HG03175 (cell line): ENCODE measurements around the gene G2E3.
A peak's percentile ranks its signal among the peaks of the same experiment; 100 is the strongest.
"Not testable (repeated sequence)": the region's sequence is repeated elsewhere in the genome, so short reads cannot be mapped to it uniquely, and the experiment has no call there.

Experiments used
- ATAC-seq: cut with Tn5 transposase; IDR thresholded peaks from one replicate; pipeline ENCODE4 v1.9.1; 2021; ENCODE audit warnings: mild to moderate bottlenecking, moderate library complexity; ENCODE audit not compliant: unreplicated experiment

Gene G2E3

DNA sequence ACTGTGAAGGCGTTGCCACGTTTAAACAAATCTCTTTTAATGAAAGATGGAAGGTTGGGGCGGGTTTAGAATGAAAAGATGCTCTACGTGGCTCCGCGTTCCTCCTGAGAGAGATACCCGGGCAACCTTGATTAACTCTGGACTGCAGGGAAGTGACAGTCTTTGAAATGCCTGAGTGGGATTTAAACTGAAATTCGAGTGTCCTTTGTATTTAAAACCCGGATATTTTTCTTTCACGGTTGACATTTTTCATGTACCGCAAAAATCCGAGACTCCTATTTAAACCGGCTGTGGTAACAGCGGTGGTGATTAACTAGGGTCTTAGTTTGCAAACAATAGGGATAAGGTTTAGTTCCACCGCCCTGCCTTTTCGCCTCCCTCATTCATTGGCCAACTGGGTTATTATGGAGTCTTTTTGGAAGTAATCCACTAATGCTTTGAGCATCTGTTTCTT, 707 bp downstream of the G2E3 start:
- peak; percentile 12 for ATAC-seq

GRCh38 chr14:30560581-30560980, 1.6 kb downstream of the G2E3 start:
- no peak for ATAC-seq

- no peak for ATAC-seq
These were observed 5.4 kb downstream of the G2E3 start for GRCh38 chr14:30564235-30564867.

GRCh38 chr14:30564868-30565248, 5.9 kb downstream of the G2E3 start:
- no peak for ATAC-seq

- ATAC-seq = no peak
These were observed 10.4 kb downstream of the G2E3 start for GRCh38 chr14:30569216-30569902.

DNA sequence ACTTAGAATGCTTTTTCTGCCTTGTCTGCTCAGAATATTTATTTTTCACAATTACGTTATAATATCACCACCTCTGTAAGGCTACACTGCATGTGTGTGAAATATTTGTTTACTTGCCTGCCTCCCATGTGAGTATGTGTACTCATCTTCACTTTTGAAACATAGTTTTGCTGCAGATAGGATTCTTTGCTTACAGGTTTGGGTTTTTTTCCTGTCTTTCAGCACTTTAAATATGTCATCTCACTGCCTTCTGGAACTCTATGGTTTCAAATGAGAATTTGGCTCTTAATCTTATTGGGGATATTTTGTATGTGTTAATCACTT, 10.9 kb downstream of the G2E3 start:
- no peak for ATAC-seq

GRCh38 chr14:30572237-30572636, 13.3 kb downstream of the G2E3 start:
- no peak for ATAC-seq

- ATAC-seq = no peak
These were observed 13.8 kb downstream of the G2E3 start for GRCh38 chr14:30572771-30573170.

DNA sequence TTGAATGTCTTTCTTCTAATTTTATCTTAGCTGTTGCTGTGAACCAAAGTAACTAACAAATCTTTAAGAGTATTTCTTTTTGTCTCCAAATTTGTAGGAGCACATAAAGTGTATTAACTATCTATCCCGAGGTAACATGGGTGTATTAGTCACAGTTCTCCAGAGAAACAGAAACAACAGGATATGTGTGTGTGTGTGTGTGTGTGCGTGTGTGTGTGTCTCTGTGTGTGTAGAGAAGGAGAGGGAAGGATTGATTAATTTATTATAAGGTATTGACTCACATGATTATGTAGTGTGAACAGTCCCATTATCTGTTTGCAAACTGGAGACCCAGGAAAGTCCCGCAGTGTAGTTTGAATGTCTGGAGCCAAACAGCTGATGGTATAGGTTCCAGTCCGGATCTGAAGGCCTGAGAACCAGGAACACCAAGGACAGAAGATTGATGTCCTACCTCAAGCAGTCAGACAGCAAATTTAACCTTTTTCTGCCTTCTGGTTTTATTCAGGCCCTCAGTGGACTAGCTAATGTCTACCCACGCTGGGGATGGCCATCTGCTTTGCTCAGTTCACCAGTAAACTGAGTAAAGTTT, 14.4 kb downstream of the G2E3 start:
- no peak for ATAC-seq

- ATAC-seq = no peak
These were observed 15.0 kb downstream of the G2E3 start for GRCh38 chr14:30573966-30574365.

- ATAC-seq = not testable (repeated sequence)
These were observed 15.8 kb downstream of the G2E3 start for GRCh38 chr14:30574777-30575176.

- ATAC-seq = not testable (repeated sequence)
These were observed 17.4 kb downstream of the G2E3 start for GRCh38 chr14:30576333-30576732.

DNA sequence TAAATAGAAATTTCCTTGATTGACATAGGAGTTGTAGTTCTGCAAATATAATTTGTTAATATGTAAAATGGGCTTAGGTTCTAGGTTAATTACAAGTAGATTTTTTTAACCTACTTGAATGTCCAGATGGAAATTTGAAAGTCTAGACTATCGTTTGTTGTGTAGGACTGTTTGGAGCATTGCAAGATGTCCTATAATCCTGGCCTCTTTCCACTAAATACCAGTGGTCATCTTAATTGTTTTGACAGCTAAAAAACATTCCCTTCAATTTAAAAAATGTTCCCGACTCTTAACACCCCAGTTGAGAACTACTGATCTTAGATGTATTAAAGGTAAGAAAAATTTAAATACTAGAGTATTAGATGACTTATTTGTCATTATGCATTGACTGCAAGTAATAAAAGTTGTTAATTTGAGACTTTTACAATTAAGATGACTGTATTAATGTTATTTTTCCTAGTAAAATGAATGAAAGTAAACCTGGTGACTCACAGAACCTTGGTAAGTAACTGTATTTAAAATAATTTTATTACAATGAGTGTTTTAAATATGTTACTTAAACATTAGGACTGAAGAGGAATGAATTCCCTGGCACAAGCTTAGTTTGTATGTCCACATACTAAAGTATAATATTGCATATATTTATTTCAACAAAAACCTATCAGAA, 21.8 kb downstream of the G2E3 start:
- no peak for ATAC-seq

GRCh38 chr14:30581283-30581625, 22.3 kb downstream of the G2E3 start:
- no peak for ATAC-seq

- no peak for ATAC-seq
These were observed 23.4 kb downstream of the G2E3 start for GRCh38 chr14:30582376-30582775.

GRCh38 chr14:30584058-30584630, 25.2 kb downstream of the G2E3 start:
- ATAC-seq = no peak

GRCh38 chr14:30585204-30585603, 26.2 kb downstream of the G2E3 start:
- ATAC-seq = no peak

DNA sequence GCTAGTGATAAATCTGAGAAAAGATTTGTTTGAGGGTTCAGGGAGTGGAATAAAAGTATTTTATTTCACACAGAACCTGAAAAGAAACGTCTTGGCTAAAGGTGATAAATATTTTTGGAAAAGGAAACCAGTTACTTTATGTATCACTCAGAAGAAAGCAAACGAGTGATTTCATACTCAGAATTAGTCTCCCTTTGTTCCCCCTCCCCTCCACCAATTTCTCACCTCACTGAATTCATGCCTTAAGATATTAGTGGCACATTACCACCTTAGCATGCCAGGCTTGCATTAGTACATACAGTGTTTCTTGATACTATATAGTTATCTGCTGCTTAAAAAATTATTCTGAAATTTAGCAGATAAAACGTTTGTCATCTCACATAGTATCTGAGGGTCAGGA, 28.2 kb downstream of the G2E3 start:
- ATAC-seq = no peak

DNA sequence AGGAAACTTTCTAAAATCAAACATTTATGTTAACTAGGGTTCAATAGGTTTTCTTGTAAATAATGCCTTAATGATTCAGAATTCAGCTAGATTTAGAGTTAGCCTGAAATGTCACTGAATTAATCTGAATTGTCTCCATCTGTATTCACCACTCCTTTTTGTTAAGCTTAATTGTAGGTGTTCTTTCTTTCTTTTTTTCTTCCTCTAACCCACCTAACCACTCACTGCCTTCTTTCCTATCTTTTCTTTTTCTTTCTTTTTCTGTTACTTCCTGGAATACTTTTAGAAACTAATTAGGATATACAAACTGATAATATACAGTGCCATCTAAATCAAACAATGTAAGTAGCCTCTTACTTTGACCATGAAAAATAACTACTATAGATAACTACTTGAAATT, 29.9 kb downstream of the G2E3 start:
- no peak for ATAC-seq

DNA sequence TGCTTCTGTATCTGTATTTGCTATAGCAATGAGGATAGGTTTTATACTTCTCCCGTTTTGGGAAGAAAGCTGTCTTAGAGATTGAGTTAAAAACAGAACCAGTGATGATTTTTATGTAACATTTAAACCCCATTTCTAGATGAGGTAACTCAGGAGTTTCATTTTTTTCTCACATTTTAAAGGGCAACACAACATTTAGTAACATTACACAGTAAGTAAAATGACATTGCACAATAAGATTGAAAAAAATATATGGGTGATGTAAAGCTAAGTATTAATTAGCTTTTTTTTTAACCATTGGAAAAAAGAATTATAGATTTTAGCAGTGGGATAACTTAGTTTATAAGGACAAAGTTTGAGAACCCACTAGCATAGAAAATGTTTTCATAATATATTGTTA, 38.0 kb downstream of the G2E3 start:
- ATAC-seq = no peak

GRCh38 chr14:30597504-30597903, 38.5 kb downstream of the G2E3 start:
- no peak for ATAC-seq
